PC-3 (cell line): ENCODE measurements around the gene EHD4. TPM values are rescaled to one million over a fixed set of nuclear protein-coding genes. Genes with fewer than 3 reads are reported as not detected.

Experiments
- ATAC-seq: fragments of 200-7000 bp; cut with Tn5 transposase; 2 replicates; pipeline ENCODE4 v1.9.1; 2020; ENCODE audit warnings: mild to moderate bottlenecking, moderate library complexity
- BruUV-seq: library from RNA; stranded (reverse); fragments of 400-500 nt; replicated peaks from 2 replicates; lab custom pipeline; 2021; lab: Mats Ljungman, UMichigan
- CTCF ChIA-PET: fragments of 300-600 bp; sonication (Branson Sonifier 250); formaldehyde crosslinking; loops from one replicate; lab custom pipeline; 2022; ENCODE audit warnings: antibody characterized with exemption; lab: Charles Lee
- POLR2A ChIA-PET: fragments of 300-600 bp; sonication (Branson Sonifier 250); formaldehyde crosslinking; loops from one replicate; lab custom pipeline; 2022; ENCODE audit warnings: antibody characterized with exemption; ENCODE audit not compliant: unreplicated experiment; lab: Charles Lee
- DNase-seq: peaks from one replicate; pipeline ENCODE4 v3.0.0-alpha.2; 2015
- H2AFZ ChIP-seq: fragments of 300-600 bp; sonication (generic); 2 replicates; pipeline ENCODE4 v1.6.0; 2016; ENCODE audit warnings: antibody characterized with exemption, low read length
- H3F3A ChIP-seq: fragments of 300-600 bp; sonication (generic); one replicate; pipeline ENCODE4 v1.6.0; 2017; ENCODE audit warnings: antibody characterized with exemption, low read length, control low read depth, mild to moderate bottlenecking; ENCODE audit not compliant: unreplicated experiment
- H3K27ac ChIP-seq: fragments of 300-600 bp; sonication (generic); 2 replicates; pipeline ENCODE4 v1.5.1; 2016; ENCODE audit warnings: mild to moderate bottlenecking, low read length
- H3K27me3 ChIP-seq: fragments of 300-600 bp; sonication (generic); 2 replicates; pipeline ENCODE4 v1.6.1; 2016; ENCODE audit warnings: low read length, mixed read lengths
- H3K36me3 ChIP-seq: fragments of 300-600 bp; sonication (generic); 2 replicates; pipeline ENCODE4 v1.6.1; 2016; ENCODE audit warnings: low read depth, mixed run types, low read length, mixed read lengths
- H3K4me1 ChIP-seq: fragments of 300-600 bp; sonication (generic); 2 replicates; pipeline ENCODE4 v1.5.1; 2016; ENCODE audit warnings: low read length; ENCODE audit not compliant: insufficient read depth
- H3K4me2 ChIP-seq: fragments of 300-600 bp; sonication (generic); 2 replicates; pipeline ENCODE4 v1.6.0; 2016; ENCODE audit warnings: low read length
- H3K4me3 ChIP-seq: fragments of 300-600 bp; sonication (generic); 2 replicates; pipeline ENCODE4 v1.5.1; 2016; ENCODE audit warnings: mild to moderate bottlenecking, low read length, mixed read lengths
- H3K79me2 ChIP-seq: fragments of 300-600 bp; sonication (generic); 2 replicates; pipeline ENCODE4 v1.6.1; 2017; ENCODE audit warnings: low read length, mixed read lengths
- H3K9ac ChIP-seq: fragments of 300-600 bp; sonication (generic); 2 replicates; pipeline ENCODE4 v1.6.0; 2016; ENCODE audit warnings: mild to moderate bottlenecking, low read length
- H3K9me2 ChIP-seq: fragments of 300-600 bp; sonication (generic); replicated peaks from 2 replicates; pipeline ENCODE4 v1.6.1; 2016; ENCODE audit warnings: mixed run types, low read length, mixed read lengths
- H3K9me3 ChIP-seq: fragments of 300-600 bp; sonication (generic); 2 replicates; pipeline ENCODE4 v1.6.1; 2016; ENCODE audit warnings: low read length, mixed read lengths
- H4K20me1 ChIP-seq: fragments of 300-600 bp; sonication (generic); 2 replicates; pipeline ENCODE4 v1.6.1; 2016; ENCODE audit warnings: low read length, mixed read lengths
- CTCF ChIP-seq: fragments of 300-600 bp; sonication (generic); conservative IDR thresholded peaks from 2 replicates; pipeline ENCODE4 v1.5.1; 2017; ENCODE audit warnings: antibody characterized with exemption, low read depth, mild to moderate bottlenecking, low read length
- EZH2 ChIP-seq: fragments of 300-600 bp; sonication (generic); IDR thresholded peaks from one replicate; pipeline ENCODE4 v1.6.1; 2017; ENCODE audit warnings: antibody characterized with exemption, mild to moderate bottlenecking, low read length; ENCODE audit not compliant: unreplicated experiment
- EZH2phosphoT487 ChIP-seq: fragments of 300-600 bp; sonication (generic); IDR thresholded peaks from 2 replicates; pipeline ENCODE4 v1.6.1; 2018; ENCODE audit warnings: mild to moderate bottlenecking, antibody characterized with exemption, low read length, borderline replicate concordance
- intact Hi-C: fragments of 100-400 bp; cut with micrococcal nuclease; formaldehyde crosslinking; loops from 2 replicates; pipeline ENCODE4 v1.9.0; 2023
- total RNA-seq: library from RNA; depleted of rRNA; stranded (reverse); fragments of >200 nt; gene quantifications from 2 replicates; pipeline ENCODE4 v1.2.3, GENCODE V29; 2014

The EHD4 gene
- total RNA-seq, 1 experiment from 2014 or later: 57.8 TPM

- Histone ChIP-seq H3K4me1 (peaks cover 10% of the 10 kb centered on the region; the same call in 1 of the 2 replicates), H3K79me2 (no peaks in the 10 kb centered on the region), H3F3A (no peaks in the 10 kb centered on the region), H3K9ac (no peak overlapping the region), H4K20me1 (no peaks in the 10 kb centered on the region), H3K27me3 (no peaks in the 10 kb centered on the region), H3K4me2 (no peak overlapping the region), H3K36me3 (no peaks in the 10 kb centered on the region), H2AFZ (no peak overlapping the region), H3K9me3 (no peaks in the 10 kb centered on the region), H3K9me2 (no peaks in the 10 kb centered on the region), H3K4me3 (no peak overlapping the region), H3K27ac (no peak overlapping the region)
- ChIA-PET POLR2A (no interaction called here), CTCF (no interaction called here)
- intact Hi-C loops: no loop called here
- ATAC-seq (no peak), DNase-seq (no peak)
- BruUV-seq: no TSS peak
- TF ChIP-seq CTCF: no peak
- no peak for TF ChIP-seq EZH2phosphoT487
- TF ChIP-seq EZH2: no peak
Observed at GRCh38 chr15:41985236-41986160, 13.1 kb upstream of the EHD4 start.

- no TSS peak for BruUV-seq
- Histone ChIP-seq H3K36me3 (no peaks in the 10 kb centered on the region), H3K9me2 (no peaks in the 10 kb centered on the region), H3K27me3 (no peaks in the 10 kb centered on the region), H3K4me3 (no peak overlapping the region), H4K20me1 (no peaks in the 10 kb centered on the region), H3K4me2 (no peak overlapping the region), H3F3A (no peaks in the 10 kb centered on the region), H3K79me2 (no peaks in the 10 kb centered on the region), H3K4me1 (peaks cover 15% of the 10 kb centered on the region; the same call in 1 of the 2 replicates), H3K27ac (no peak overlapping the region), H2AFZ (no peak overlapping the region), H3K9ac (no peak overlapping the region), H3K9me3 (no peaks in the 10 kb centered on the region)
- intact Hi-C loops: no loop called here
- ChIA-PET POLR2A (no interaction called here), CTCF (no interaction called here)
- no peak for ATAC-seq
- TF ChIP-seq EZH2: no peak
- no peak for TF ChIP-seq EZH2phosphoT487
- DNase-seq: no peak
Observed at GRCh38 chr15:41984622-41985021, 12.3 kb upstream of the EHD4 start.

GRCh38 chr15:41983621-41984571 is 11.5 kb upstream of the EHD4 start:
- H3K36me3 ChIP-seq: no peaks in the 10 kb centered on the region
- H3K27me3 ChIP-seq: no peaks in the 10 kb centered on the region
- no peaks in the 10 kb centered on the region for H4K20me1 ChIP-seq
- ChIA-PET CTCF (interaction anchor here (0.5 kb wide), 1 partner anchor 567 kb away, joined by 3 read pairs; no protein-coding TSS in a partner anchor), POLR2A (no interaction called here)
- ATAC-seq (no peak), DNase-seq (no peak)
- no peak overlapping the region for H3K4me3 ChIP-seq
- no peaks in the 10 kb centered on the region for H3K9me2 ChIP-seq
- TF ChIP-seq EZH2 (no peak), CTCF (no peak), EZH2phosphoT487 (no peak)
- no peaks in the 10 kb centered on the region for H3K9me3 ChIP-seq
- H3K9ac ChIP-seq: no peak overlapping the region
- no peak overlapping the region for H3K4me2 ChIP-seq
- peaks cover 16% of the 10 kb centered on the region; the same call in 1 of the 2 replicates for H3K4me1 ChIP-seq
- intact Hi-C loops: no loop called here
- no peaks in the 10 kb centered on the region for H3K79me2 ChIP-seq
- H2AFZ ChIP-seq: no peak overlapping the region
- no peaks in the 10 kb centered on the region for H3F3A ChIP-seq
- no TSS peak for BruUV-seq
- H3K27ac ChIP-seq: no peak overlapping the region
